IMR-90 (cell line): ENCODE data around the gene NEO1. TPM values are rescaled to one million over a fixed set of nuclear protein-coding genes. Genes with fewer than 3 reads are reported as not detected.

Source experiments
- ATAC-seq: fragments of 200-7000 bp; cut with Tn5 transposase; 2 replicates; pipeline ENCODE4 v1.9.1; 2020; ENCODE audit warnings: low read depth, mild to moderate bottlenecking, moderate library complexity
- BruUV-seq: library from RNA; stranded (reverse); fragments of 400-500 nt; replicated peaks from 2 replicates; lab custom pipeline; 2021; lab: Mats Ljungman, UMichigan
- CTCF ChIA-PET: fragments of 300-600 bp; formaldehyde crosslinking; extraction: SDS; loops from one replicate; lab custom pipeline; 2021; ENCODE audit warnings: antibody characterized with exemption; lab: Yijun Ruan, JAX
- POLR2A ChIA-PET: fragments of 300-600 bp; sonication (Branson Sonifier 250); formaldehyde crosslinking; loops from one replicate; lab custom pipeline; 2022; ENCODE audit warnings: antibody characterized with exemption; ENCODE audit not compliant: unreplicated experiment; lab: Charles Lee
- DNase-seq: peaks from one replicate; pipeline ENCODE4 v3.0.0; 2013
- H2AFZ ChIP-seq: replicated peaks from 2 replicates; pipeline ENCODE3; 2013; ENCODE audit warnings: low read length, mild to moderate bottlenecking; ENCODE audit not compliant: poor library complexity
- H2AK5ac ChIP-seq: 2 replicates; pipeline ENCODE4 v1.6.1; 2013; ENCODE audit warnings: low read depth, low read length, inconsistent platforms
- H2AK9ac ChIP-seq: replicated peaks from 2 replicates; pipeline ENCODE3; 2013; ENCODE audit warnings: mild to moderate bottlenecking, low read depth, low read length, moderate library complexity; ENCODE audit not compliant: poor library complexity
- H2BK120ac ChIP-seq: 2 replicates; pipeline ENCODE4 v1.6.1; 2013; ENCODE audit warnings: low read depth, low read length, inconsistent platforms
- H2BK15ac ChIP-seq: 3 replicates; pipeline ENCODE4 v1.6.1; 2013; ENCODE audit warnings: low read depth, low read length, inconsistent platforms
- H2BK20ac ChIP-seq: 2 replicates; pipeline ENCODE4 v1.6.1; 2013; ENCODE audit warnings: low read depth, mild to moderate bottlenecking, inconsistent platforms, low read length, moderate library complexity
- H2BK5ac ChIP-seq: 2 replicates; pipeline ENCODE4 v1.6.1; 2013; ENCODE audit warnings: mild to moderate bottlenecking, low read depth, low read length, inconsistent platforms; ENCODE audit not compliant: poor library complexity, severe bottlenecking
- H3K14ac ChIP-seq: replicated peaks from 2 replicates; pipeline ENCODE4 v1.6.1; 2013; ENCODE audit warnings: low read depth, low read length, inconsistent platforms
- H3K18ac ChIP-seq: 2 replicates; pipeline ENCODE4 v1.6.1; 2013; ENCODE audit warnings: low read depth, low read length, control low read depth
- H3K23ac ChIP-seq: 2 replicates; pipeline ENCODE4 v1.6.1; 2013; ENCODE audit warnings: low read depth, low read length, inconsistent platforms
- H3K27ac ChIP-seq: 2 replicates; pipeline ENCODE4 v1.5.1; 2013; ENCODE audit warnings: mild to moderate bottlenecking, control low read depth, low read length; ENCODE audit not compliant: insufficient read depth
- H3K27me3 ChIP-seq: 2 replicates; pipeline ENCODE4 v1.6.1; 2013; ENCODE audit warnings: low read length; ENCODE audit not compliant: control insufficient read depth, insufficient read depth
- H3K36me3 ChIP-seq: 2 replicates; pipeline ENCODE4 v1.6.1; 2013; ENCODE audit warnings: low read length, mixed read lengths; ENCODE audit not compliant: control insufficient read depth, insufficient read depth
- H3K4ac ChIP-seq: 2 replicates; pipeline ENCODE4 v1.6.1; 2013; ENCODE audit warnings: low read depth, low read length, inconsistent platforms
- H3K4me1 ChIP-seq: 2 replicates; pipeline ENCODE4 v1.6.1; 2013; ENCODE audit warnings: low read length, mixed read lengths; ENCODE audit not compliant: control insufficient read depth, insufficient read depth
- H3K4me2 ChIP-seq: 2 replicates; pipeline ENCODE4 v1.6.1; 2013; ENCODE audit warnings: low read depth, mild to moderate bottlenecking, control low read depth, low read length, moderate library complexity
- H3K4me3 ChIP-seq: 2 replicates; pipeline ENCODE4 v1.5.1; 2013; ENCODE audit warnings: low read depth, mild to moderate bottlenecking, control low read depth, low read length, moderate library complexity; ENCODE audit not compliant: insufficient read depth
- H3K56ac ChIP-seq: 2 replicates; pipeline ENCODE4 v1.6.1; 2013; ENCODE audit warnings: low read length, inconsistent platforms; ENCODE audit not compliant: insufficient read depth; ENCODE audit errors: extremely low read depth
- H3K79me1 ChIP-seq, 2 experiments: 2 replicates each; pipeline ENCODE4 v1.6.1; 2013; ENCODE audit warnings: low read length in 2 of 2, inconsistent platforms in 1 of 2, low read depth in 1 of 2
- H3K9ac ChIP-seq: 2 replicates; pipeline ENCODE4 v1.6.1; 2013; ENCODE audit warnings: low read depth, low read length, control low read depth
- H3K9me1 ChIP-seq: 2 replicates; pipeline ENCODE4 v1.6.1; 2013; ENCODE audit warnings: low read length, inconsistent platforms; ENCODE audit not compliant: insufficient read depth
- H3K9me3 ChIP-seq: 2 replicates; pipeline ENCODE4 v1.6.1; 2013; ENCODE audit warnings: low read length; ENCODE audit not compliant: control insufficient read depth, insufficient read depth
- H4K20me1 ChIP-seq: 2 replicates; pipeline ENCODE4 v1.6.1; 2013; ENCODE audit warnings: low read length, inconsistent platforms; ENCODE audit not compliant: insufficient read depth
- H4K5ac ChIP-seq: 2 replicates; pipeline ENCODE4 v1.6.1; 2013; ENCODE audit warnings: mild to moderate bottlenecking, low read depth, low read length, control low read depth
- H4K8ac ChIP-seq, 2 experiments: 2 replicates each; pipeline ENCODE4 v1.6.1; 2013; ENCODE audit warnings: low read depth in 2 of 2, low read length in 2 of 2, control low read depth in 1 of 2, inconsistent platforms in 1 of 2
- H4K91ac ChIP-seq: 2 replicates; pipeline ENCODE4 v1.6.1; 2013; ENCODE audit warnings: low read depth, low read length, inconsistent platforms; ENCODE audit not compliant: insufficient read depth
- BHLHE40 ChIP-seq: fragments of 150-350 bp; IDR thresholded peaks from 2 replicates; pipeline ENCODE4 v1.6.1; 2016; ENCODE audit warnings: mild to moderate bottlenecking, low read depth, low read length
- CEBPB ChIP-seq: IDR thresholded peaks from 2 replicates; pipeline ENCODE4 v1.6.1; 2012; ENCODE audit warnings: low read depth, low read length, improper control_type of control experiment
- CHD1 ChIP-seq: IDR thresholded peaks from 2 replicates; pipeline ENCODE4 v1.6.1; 2012; ENCODE audit warnings: low read depth, low read length, improper control_type of control experiment
- FOS ChIP-seq: fragments of 150-350 bp; IDR thresholded peaks from 2 replicates; pipeline ENCODE4 v1.6.1; 2016; ENCODE audit warnings: low read depth, low read length
- MXI1 ChIP-seq: IDR thresholded peaks from 2 replicates; pipeline ENCODE4 v1.6.1; 2012; ENCODE audit warnings: low read depth, mild to moderate bottlenecking, low read length, moderate library complexity, borderline replicate concordance
- POLR2A ChIP-seq: IDR thresholded peaks from 2 replicates; pipeline ENCODE4 v1.6.1; 2012; ENCODE audit warnings: mild to moderate bottlenecking, low read depth, low read length
- RAD21 ChIP-seq: IDR thresholded peaks from 2 replicates; pipeline ENCODE4 v1.6.1; 2012; ENCODE audit warnings: low read length, improper control_type of control experiment
- RCOR1 ChIP-seq: IDR thresholded peaks from 2 replicates; pipeline ENCODE4 v1.6.1; 2012; ENCODE audit warnings: mild to moderate bottlenecking, low read length, improper control_type of control experiment; ENCODE audit not compliant: insufficient replicate concordance
- WGBS, 2 experiments: methylation state at CpG; one replicate each; pipeline versions ENCODE4 v1.1.5 to v1.1.7; 2013; ENCODE audit warnings: missing lambda C conversion rate in 2 of 2; ENCODE audit not compliant: insufficient read length in 1 of 2; ENCODE audit errors: extremely low coverage in 2 of 2; 5-methylcytosine and 5-hydroxymethylcytosine counted together
- dilution Hi-C: fragments of 300-500 bp; cut with HindIII; formaldehyde crosslinking; loops from one replicate; pipeline ENCODE4 v1.14.3; 2018; ENCODE audit warnings: low sequenced_read_pairs; ENCODE audit not compliant: unreplicated experiment
- in situ Hi-C: fragments of 300-500 bp; cut with MboI; formaldehyde crosslinking; loops from 3 replicates; pipeline ENCODE4 v1.14.3; 2019; ENCODE audit warnings: low sequenced_read_pairs, inconsistent platforms, mixed read lengths
- intact Hi-C: fragments of 100-400 bp; cut with micrococcal nuclease; formaldehyde crosslinking; loops from 2 replicates; pipeline ENCODE4 v1.10.0; 2022
- polyA plus RNA-seq, 3 experiments: library from polyadenylated mRNA; depleted of rRNA; stranded (reverse); fragments of >200 nt; gene quantifications; 2 replicates each; pipeline ENCODE4 v1.2.3, GENCODE V29; 2012; ENCODE audit warnings: low replicate concordance in 1 of 3
- total RNA-seq: library from RNA; depleted of rRNA; stranded (reverse); fragments of >200 nt; gene quantifications from 2 replicates; pipeline ENCODE4 v1.2.3, GENCODE V29; 2012
- TF ChIP-seq, protein P1 (sequence below): fragments of 150-350 bp; IDR thresholded peaks from 2 replicates; pipeline ENCODE4 v1.6.1; 2016; ENCODE audit warnings: low read depth, mild to moderate bottlenecking, low read length, moderate library complexity, borderline replicate concordance
- TF ChIP-seq, protein P2 (sequence below): conservative IDR thresholded peaks from 2 replicates; pipeline ENCODE4 v1.5.1; 2012; ENCODE audit warnings: mild to moderate bottlenecking, low read depth, low read length, improper control_type of control experiment

NEO1 gene
- total and polyA plus RNA-seq, 2 of the 4 experiments (the other 2 are of a cell fraction): 16.3 to 18.5 TPM

DNA sequence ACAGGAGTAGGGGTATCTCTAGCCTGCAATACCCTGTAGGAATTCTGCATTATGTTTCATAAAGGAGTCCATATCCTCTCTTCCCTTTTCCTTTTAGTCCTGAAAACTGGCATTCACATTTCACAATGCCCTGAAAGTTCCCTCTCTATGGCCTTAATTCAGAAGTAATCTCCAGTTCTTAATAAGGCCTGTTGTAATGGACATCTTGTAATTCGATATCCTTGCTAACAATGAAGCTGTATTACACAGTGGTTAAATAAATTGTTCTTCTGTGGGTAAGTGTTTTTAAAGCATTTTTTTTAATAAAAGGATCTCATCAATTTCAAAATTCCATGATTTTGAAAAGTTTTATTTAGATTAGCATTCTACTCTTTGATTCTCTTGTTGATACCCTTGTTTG, 34.3 kb upstream of the NEO1 start:
- no peak overlapping the region for H3K56ac ChIP-seq
- 0 out of 2 replicates have a peak overlapping the region, but pooled peaks have one; percentile 5 for H3K14ac ChIP-seq

More for the DNA sequence above, 34.3 kb upstream of the NEO1 start:
- no peak overlapping the region for H3K27ac ChIP-seq
- H4K8ac ChIP-seq: no peak overlapping the region
- peak overlapping the region; percentile 12; the same call in 1 of the 2 replicates for H2BK120ac ChIP-seq
- H3K9ac ChIP-seq: no peak overlapping the region
- ATAC-seq (no peak), DNase-seq (no peak)
- no TSS peak for BruUV-seq
- peaks cover 9% of the 10 kb centered on the region for H3K9me1 ChIP-seq
- intact Hi-C loops (no loop called here), in situ Hi-C loops (no loop called here), dilution Hi-C loops (no loop called here)
- no peak overlapping the region for H2AK5ac ChIP-seq
- H3K79me1 ChIP-seq: no peaks in the 10 kb centered on the region
- H2BK20ac ChIP-seq: peak overlapping the region; percentile 29
- H2BK15ac ChIP-seq: no peak overlapping the region
- H3K4me1 ChIP-seq: peaks cover 16% of the 10 kb centered on the region
- no peak overlapping the region for H3K23ac ChIP-seq
- no peak overlapping the region for H2AFZ ChIP-seq
- peak overlapping the region; percentile 21; the same call in 1 of the 2 replicates for H4K5ac ChIP-seq
- TF ChIP-seq BHLHE40: no peak
- TF ChIP-seq FOS: no peak
- TF ChIP-seq CHD1: no peak
- TF ChIP-seq CEBPB: no peak
- TF ChIP-seq, protein P1, sequence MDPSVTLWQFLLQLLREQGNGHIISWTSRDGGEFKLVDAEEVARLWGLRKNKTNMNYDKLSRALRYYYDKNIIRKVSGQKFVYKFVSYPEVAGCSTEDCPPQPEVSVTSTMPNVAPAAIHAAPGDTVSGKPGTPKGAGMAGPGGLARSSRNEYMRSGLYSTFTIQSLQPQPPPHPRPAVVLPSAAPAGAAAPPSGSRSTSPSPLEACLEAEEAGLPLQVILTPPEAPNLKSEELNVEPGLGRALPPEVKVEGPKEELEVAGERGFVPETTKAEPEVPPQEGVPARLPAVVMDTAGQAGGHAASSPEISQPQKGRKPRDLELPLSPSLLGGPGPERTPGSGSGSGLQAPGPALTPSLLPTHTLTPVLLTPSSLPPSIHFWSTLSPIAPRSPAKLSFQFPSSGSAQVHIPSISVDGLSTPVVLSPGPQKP: no peak
- no peak for TF ChIP-seq RAD21
- TF ChIP-seq, protein P2, sequence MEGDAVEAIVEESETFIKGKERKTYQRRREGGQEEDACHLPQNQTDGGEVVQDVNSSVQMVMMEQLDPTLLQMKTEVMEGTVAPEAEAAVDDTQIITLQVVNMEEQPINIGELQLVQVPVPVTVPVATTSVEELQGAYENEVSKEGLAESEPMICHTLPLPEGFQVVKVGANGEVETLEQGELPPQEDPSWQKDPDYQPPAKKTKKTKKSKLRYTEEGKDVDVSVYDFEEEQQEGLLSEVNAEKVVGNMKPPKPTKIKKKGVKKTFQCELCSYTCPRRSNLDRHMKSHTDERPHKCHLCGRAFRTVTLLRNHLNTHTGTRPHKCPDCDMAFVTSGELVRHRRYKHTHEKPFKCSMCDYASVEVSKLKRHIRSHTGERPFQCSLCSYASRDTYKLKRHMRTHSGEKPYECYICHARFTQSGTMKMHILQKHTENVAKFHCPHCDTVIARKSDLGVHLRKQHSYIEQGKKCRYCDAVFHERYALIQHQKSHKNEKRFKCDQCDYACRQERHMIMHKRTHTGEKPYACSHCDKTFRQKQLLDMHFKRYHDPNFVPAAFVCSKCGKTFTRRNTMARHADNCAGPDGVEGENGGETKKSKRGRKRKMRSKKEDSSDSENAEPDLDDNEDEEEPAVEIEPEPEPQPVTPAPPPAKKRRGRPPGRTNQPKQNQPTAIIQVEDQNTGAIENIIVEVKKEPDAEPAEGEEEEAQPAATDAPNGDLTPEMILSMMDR: no peak
- TF ChIP-seq RCOR1: no peak
- TF ChIP-seq MXI1: no peak
- TF ChIP-seq POLR2A: no peak
- no peaks in the 10 kb centered on the region for H4K20me1 ChIP-seq
- no peak overlapping the region for H3K4me3 ChIP-seq
- no peak overlapping the region for H3K4me2 ChIP-seq
- H3K4ac ChIP-seq: peak overlapping the region; percentile 45; the same call in 1 of the 2 replicates
- ChIA-PET CTCF (interaction anchor here (0.6 kb wide), 1 partner anchor 241 kb away, joined by 3 read pairs; no protein-coding TSS in a partner anchor), POLR2A (no interaction called here)
- H2BK5ac ChIP-seq: peak overlapping the region; percentile 31
- H2AK9ac ChIP-seq: no peak overlapping the region
- H3K18ac ChIP-seq: peak overlapping the region; percentile 66; the same call in 1 of the 2 replicates
- WGBS, 2 experiments: no CpG with 5 or more reads among the region's 1 CpG
- no peak overlapping the region for H4K91ac ChIP-seq
- no peaks in the 10 kb centered on the region for H3K36me3 ChIP-seq
- H3K27me3 ChIP-seq: no peaks in the 10 kb centered on the region
- no peaks in the 10 kb centered on the region for H3K9me3 ChIP-seq
